Ovary (tissue), 9 donors: ENCODE measurements around the gene TUBA3C. TPM values are rescaled to one million over a fixed set of nuclear protein-coding genes. Genes with fewer than 3 reads are reported as not detected.

Experiments
- DNase-seq, 5 donors: peaks; one replicate each; pipeline ENCODE4 v3.0.0-alpha.2; 2019 to 2020
- H3K27ac ChIP-seq, 2 donors: fragments of 200-600 bp; one replicate each; pipeline versions ENCODE4 v1.5.1 to v1.8.0; 2019 to 2022
- H3K27me3 ChIP-seq: fragments of 200-600 bp; one replicate; pipeline ENCODE4 v1.8.0; 2022
- H3K36me3 ChIP-seq: fragments of 200-600 bp; sonication (generic); one replicate; pipeline ENCODE4 v1.5.1; 2019
- H3K4me1 ChIP-seq: one replicate; pipeline ENCODE4 v1.8.1; 2013; ENCODE audit warnings: mild to moderate bottlenecking, moderate library complexity; ENCODE audit not compliant: insufficient read depth
- H3K4me3 ChIP-seq: fragments of 200-600 bp; sonication (generic); one replicate; pipeline ENCODE4 v1.5.1; 2017
- H3K9me3 ChIP-seq, 2 donors: fragments of 200-600 bp in 1 of 2; sonication (generic) in 1 of 2; one replicate each; pipeline versions ENCODE4 v1.5.1 to v1.8.1; 2013 to 2019; ENCODE audit warnings: mild to moderate bottlenecking in 1 of 2, moderate library complexity in 1 of 2
- EP300 ChIP-seq: sonication (generic); formaldehyde crosslinking; IDR thresholded peaks from one replicate; pipeline ENCODE4 v1.6.1; 2017; ENCODE audit warnings: antibody characterized with exemption
- POLR2A ChIP-seq: fragments of 450-650 bp; IDR thresholded peaks from one replicate; pipeline ENCODE4 v1.6.1; 2017; ENCODE audit warnings: antibody characterized with exemption, mild to moderate bottlenecking, moderate library complexity
- WGBS, 3 donors: extraction: QIAGEN DNeasy Blood & Tissue Kit in 1 of 3; methylation state at CpG; one replicate each; pipeline versions ENCODE4 v1.1.5 to v1.1.7; 2013 to 2017; 5-methylcytosine and 5-hydroxymethylcytosine counted together
- intact Hi-C, 4 donors: fragments of 100-400 bp; cut with DNase I; formaldehyde crosslinking; loops; one replicate each; pipeline versions ENCODE4 v1.11.0 to v1.15.1; 2022 to 2023
- polyA plus RNA-seq, 2 donors: library from polyadenylated mRNA; stranded (reverse); fragments of 200-250 nt in 1 of 2; fragments of 350-450 nt in 1 of 2; fragmentation: Illumina TruSeq in 1 of 2; extraction: RNeasy Lipid Tissue Mini Kit (QIAGEN cat#74804) in 1 of 2; gene quantifications; one replicate each; pipeline ENCODE4 v1.2.3, GENCODE V29; 2013 to 2014
- small RNA-seq: library from RNA; depleted of rRNA; stranded (forward); fragments of <200 nt; gene quantifications from one replicate; pipeline ENCODE3, GENCODE V24; 2016
- total RNA-seq, 7 donors: library from RNA; depleted of rRNA in 2 of 7; stranded (reverse); fragments of >200 nt in 2 of 7; fragmentation: NEBNext Ultra II Directional in 3 of 7; extraction: Animal tissue kit (Norgen Biotek cat#: 25700) in 3 of 7; gene quantifications; one replicate each; pipeline versions ENCODE4 v1.1.0 to v1.2.4, GENCODE V29; 2016 to 2023
- TF ChIP-seq, protein P1 (sequence below), 3 donors: fragments of 450-650 bp in 2 of 3; fragments of 200-600 bp in 1 of 3; IDR thresholded peaks; one replicate each; pipeline versions ENCODE4 v1.5.1 to v1.8.0; 2016 to 2022; ENCODE audit warnings: antibody characterized with exemption in 3 of 3, mild to moderate bottlenecking in 1 of 3
- donor health status: DM: no; HTN: no; CAD: no; lungs with moderate emphysema.
- donor health status: DM: no; HTN: no; CAD: no.
- donor health status: Bipolar disorder and iron deficiency.
- donor health status: DM: yes; HTN: yes; CAD: no.
- donor health status: DM: no; HTN: no; CAD: no.
- donor health status: DM: yes; HTN: yes; CAD: no.

The TUBA3C gene
- total and polyA plus RNA-seq, 9 donors, result not detected

DNA sequence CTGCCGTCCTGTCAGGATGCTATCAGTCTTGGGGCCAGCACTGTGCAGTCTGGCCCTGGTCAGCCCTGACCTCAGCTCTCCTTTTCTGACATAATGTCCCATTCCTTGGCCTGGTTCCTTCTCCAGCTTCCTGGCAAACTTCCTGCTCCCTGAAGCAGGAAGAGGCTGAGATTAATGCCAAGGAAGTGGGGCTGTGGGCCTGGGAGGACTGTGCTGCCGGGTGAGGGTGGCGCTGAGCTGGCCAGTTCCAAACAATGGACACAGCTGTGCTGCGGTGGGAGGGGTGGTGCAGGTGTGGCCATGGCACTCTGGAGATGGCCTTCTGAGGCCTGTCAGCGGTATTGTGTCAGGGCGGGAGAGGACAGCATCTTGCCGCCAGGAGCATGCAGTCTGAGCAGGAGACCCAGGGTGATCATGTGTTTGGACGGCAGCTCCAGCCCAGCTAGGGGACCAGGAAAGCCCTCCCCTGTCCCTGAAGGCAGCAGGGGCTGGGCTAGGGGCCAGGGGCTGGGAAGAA lies 30.9 kb downstream of the TUBA3C start:
- Histone ChIP-seq H3K9me3 (no peaks in the 10 kb centered on the region), H3K27me3 (no peaks in the 10 kb centered on the region), H3K36me3 (no peaks in the 10 kb centered on the region), H3K27ac (no peak overlapping the region), H3K4me1 (no peaks in the 10 kb centered on the region), H3K4me3 (no peak overlapping the region)
- 82 to 85% (median 83%) methylated on average over 8 of the region's 8 CpGs for WGBS, 3 donors
- TF ChIP-seq, protein P1, sequence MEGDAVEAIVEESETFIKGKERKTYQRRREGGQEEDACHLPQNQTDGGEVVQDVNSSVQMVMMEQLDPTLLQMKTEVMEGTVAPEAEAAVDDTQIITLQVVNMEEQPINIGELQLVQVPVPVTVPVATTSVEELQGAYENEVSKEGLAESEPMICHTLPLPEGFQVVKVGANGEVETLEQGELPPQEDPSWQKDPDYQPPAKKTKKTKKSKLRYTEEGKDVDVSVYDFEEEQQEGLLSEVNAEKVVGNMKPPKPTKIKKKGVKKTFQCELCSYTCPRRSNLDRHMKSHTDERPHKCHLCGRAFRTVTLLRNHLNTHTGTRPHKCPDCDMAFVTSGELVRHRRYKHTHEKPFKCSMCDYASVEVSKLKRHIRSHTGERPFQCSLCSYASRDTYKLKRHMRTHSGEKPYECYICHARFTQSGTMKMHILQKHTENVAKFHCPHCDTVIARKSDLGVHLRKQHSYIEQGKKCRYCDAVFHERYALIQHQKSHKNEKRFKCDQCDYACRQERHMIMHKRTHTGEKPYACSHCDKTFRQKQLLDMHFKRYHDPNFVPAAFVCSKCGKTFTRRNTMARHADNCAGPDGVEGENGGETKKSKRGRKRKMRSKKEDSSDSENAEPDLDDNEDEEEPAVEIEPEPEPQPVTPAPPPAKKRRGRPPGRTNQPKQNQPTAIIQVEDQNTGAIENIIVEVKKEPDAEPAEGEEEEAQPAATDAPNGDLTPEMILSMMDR (IDR thresholded peaks at IDR 0.05), result no peak
- TF ChIP-seq EP300 (no peak), POLR2A (no peak)
- intact Hi-C loops, result no loop called here
- DNase-seq, result no peak

DNA sequence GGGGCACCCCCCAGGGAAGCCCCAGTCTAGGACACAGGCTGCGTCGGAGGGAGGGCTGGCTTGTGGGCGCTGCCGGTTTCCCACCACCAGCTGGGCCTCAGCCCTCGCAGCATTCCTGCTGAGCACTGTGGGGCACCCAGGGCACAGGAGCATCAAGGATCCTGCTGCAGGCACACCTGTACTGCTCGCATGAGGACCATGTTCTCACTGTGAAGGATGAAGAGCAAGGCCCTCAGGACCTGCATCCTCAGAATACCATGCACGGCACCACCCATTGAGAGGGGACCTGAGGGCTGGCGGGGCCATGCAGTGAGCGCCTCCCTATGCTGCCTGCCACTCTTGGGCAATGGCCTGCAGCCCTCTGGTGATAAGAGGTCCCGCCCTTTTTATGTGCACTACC lies 31.4 kb downstream of the TUBA3C start:
- Histone ChIP-seq H3K4me1 (no peaks in the 10 kb centered on the region), H3K27ac (no peak overlapping the region), H3K27me3 (no peaks in the 10 kb centered on the region), H3K36me3 (no peaks in the 10 kb centered on the region), H3K9me3 (no peaks in the 10 kb centered on the region), H3K4me3 (no peak overlapping the region)
- 74 to 83% (median 82%) methylated on average over 10 of the region's 10 CpGs for WGBS, 3 donors
- intact Hi-C loops, result no loop called here
- TF ChIP-seq, protein P1 (IDR thresholded peaks at IDR 0.05), result no peak
- TF ChIP-seq EP300 (no peak), POLR2A (no peak)
- DNase-seq, result no peak

DNA sequence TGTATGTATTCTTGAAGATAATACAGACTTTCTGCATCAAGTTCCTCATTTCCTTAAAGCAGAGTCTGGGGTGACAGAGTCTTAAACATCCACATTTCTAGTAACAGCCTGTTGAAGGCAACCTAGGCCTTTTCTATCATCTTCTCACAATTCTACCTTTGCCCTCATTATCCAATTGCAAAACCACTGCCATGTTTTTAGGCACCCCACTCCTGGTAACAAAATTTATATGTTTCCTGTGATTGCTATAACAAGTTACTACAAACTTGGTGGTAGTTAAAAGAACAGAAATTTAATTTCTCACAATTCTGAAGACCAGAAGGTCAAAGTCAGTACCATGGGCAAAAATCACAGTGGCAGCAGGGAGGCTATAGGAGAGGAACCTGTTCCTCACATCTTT lies 33.1 kb downstream of the TUBA3C start:
- TF ChIP-seq EP300 (no peak), POLR2A (no peak)
- TF ChIP-seq, protein P1 (IDR thresholded peaks at IDR 0.05), result no peak
- H3K4me3 ChIP-seq, result no peak overlapping the region
- no peak for DNase-seq
- H3K4me1 ChIP-seq, result no peaks in the 10 kb centered on the region
- H3K36me3 ChIP-seq, result no peaks in the 10 kb centered on the region
- intact Hi-C loops, result no loop called here
- H3K9me3 ChIP-seq, result no peaks in the 10 kb centered on the region
- H3K27ac ChIP-seq, result no peak overlapping the region
- H3K27me3 ChIP-seq, result no peaks in the 10 kb centered on the region

Small RNAs within 50 kb of the gene (small RNA-seq; reads per million reads assigned to genes)
- not detected for gene AL139327.4
